Measurements from ENCODE around the gene RND2. TPM values are rescaled to one million over a fixed set of nuclear protein-coding genes. Genes with fewer than 3 reads are reported as not detected.
A peak's percentile ranks its signal among the peaks of the same experiment; 100 is the strongest.

The RND2 gene
- total and polyA plus RNA-seq, 2 of the 13 experiments (the other 11 are each of a cell fraction or from before 2014, with no cell fraction given): 0.05 to 0.11 TPM

DNA sequence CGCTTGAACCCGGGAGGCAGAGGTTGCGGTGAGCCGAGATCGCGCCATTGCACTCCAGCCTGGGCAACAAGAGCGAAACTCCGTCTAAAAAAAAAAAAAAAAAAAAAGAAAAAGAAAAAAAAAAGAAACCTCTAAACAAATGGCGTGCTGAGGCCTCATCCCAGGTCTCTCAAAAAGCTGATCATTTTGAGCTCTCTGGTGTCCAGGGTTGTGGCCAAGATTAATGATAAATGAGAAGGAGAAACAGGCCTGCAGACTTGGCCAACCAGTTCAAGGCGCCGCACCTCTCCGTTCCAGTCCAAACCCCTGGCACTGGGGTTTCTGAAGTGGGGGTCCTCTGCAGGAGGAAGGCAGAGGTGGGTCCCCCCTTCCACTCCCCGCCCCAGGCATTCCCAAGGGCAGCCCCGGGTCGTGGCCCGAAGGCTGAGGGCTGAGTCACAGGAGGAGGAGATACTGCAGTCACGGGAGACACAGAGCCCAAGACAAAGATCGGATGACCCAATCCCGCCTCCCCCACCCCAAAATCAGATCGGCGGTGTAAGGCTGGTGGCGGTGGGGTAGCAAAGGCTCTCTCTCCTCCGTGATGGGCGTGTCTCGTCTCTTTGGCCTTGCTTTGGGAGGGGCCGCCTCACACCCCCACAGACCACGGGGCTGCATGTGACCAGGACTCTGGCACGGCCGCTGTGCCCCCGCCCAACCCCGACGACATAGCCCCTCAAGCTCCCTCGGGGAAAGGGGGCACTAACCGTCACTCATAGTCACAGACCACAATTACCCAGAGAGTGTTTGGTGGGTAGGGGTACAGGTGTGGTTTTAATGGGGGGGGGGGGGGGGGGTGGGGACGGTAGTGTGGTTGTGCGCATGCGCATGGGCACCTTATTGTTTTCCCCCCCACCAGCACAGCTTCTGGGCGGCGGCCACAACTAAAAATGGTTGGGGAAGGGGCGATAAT, 4.0 kb upstream of the RND2 start (continued):
- TF ChIP-seq ZNF550 (CRISPR knock-in tag; IDR thresholded peaks at IDR 0.05; ENCODE audit: borderline replicate concordance) (no peak), ZSCAN9 (CRISPR knock-in tag; IDR thresholded peaks at IDR 0.05; ENCODE audit: borderline replicate concordance) (no peak), CHD4 (IDR thresholded peaks at IDR 0.05; ENCODE audit: borderline replicate concordance, low read length) (no peak; the same call in 1 of the 2 replicates), RARA (CRISPR knock-in tag; IDR thresholded peaks at IDR 0.05) (peak; percentile 46; the same call in 1 of the 2 replicates), TRIM24 (CRISPR knock-in tag; IDR thresholded peaks at IDR 0.05) (no peak), HNF4A (CRISPR knock-in tag; IDR thresholded peaks at IDR 0.05) (no peak), MXD4 (CRISPR knock-in tag; IDR thresholded peaks at IDR 0.05) (no peak), ZNF124 (CRISPR knock-in tag; IDR thresholded peaks at IDR 0.05) (no peak), CHD2 (IDR thresholded peaks at IDR 0.05; ENCODE audit: low read depth, low read length) (no peak), ZNF354B (CRISPR knock-in tag; IDR thresholded peaks at IDR 0.05) (peak; percentile 61; the same call in 1 of the 2 replicates), ZBTB7B (CRISPR knock-in tag; IDR thresholded peaks at IDR 0.05) (no peak), ZNF24 (IDR thresholded peaks at IDR 0.05) (no peak), ZNF232 (CRISPR knock-in tag; IDR thresholded peaks at IDR 0.05; ENCODE audit: borderline replicate concordance) (no peak), CBX2 (IDR thresholded peaks at IDR 0.05; ENCODE audit: low read depth, low read length) (no peak), CBX2 (CRISPR knock-in tag; IDR thresholded peaks at IDR 0.05; ENCODE audit: low read depth) (no peak; the same call in 1 of the 2 replicates), KLF6 (CRISPR knock-in tag; IDR thresholded peaks at IDR 0.05) (0 out of 2 replicates have a peak, but pooled peaks have one; percentile 23), POLR2AphosphoS5 (IDR thresholded peaks at IDR 0.05; ENCODE audit: low read depth, low read length) (no peak), ZKSCAN5 (CRISPR knock-in tag; IDR thresholded peaks at IDR 0.05) (no peak), KDM4B (CRISPR knock-in tag; IDR thresholded peaks at IDR 0.05) (0 out of 2 replicates have a peak, but pooled peaks have one; percentile 19), HOXA5 (CRISPR knock-in tag; IDR thresholded peaks at IDR 0.05) (0 out of 2 replicates have a peak, but pooled peaks have one; percentile 54), HOXA3 (CRISPR knock-in tag; IDR thresholded peaks at IDR 0.05) (no peak; the same call in none of the 2 replicates), DMAP1 (CRISPR knock-in tag; IDR thresholded peaks at IDR 0.05) (peak; percentile 64; the same call in 1 of the 2 replicates), AHR (CRISPR knock-in tag; IDR thresholded peaks at IDR 0.05) (0 out of 2 replicates have a peak, but pooled peaks have one; percentile 29), ZNF350 (CRISPR knock-in tag; IDR thresholded peaks at IDR 0.05; ENCODE audit: borderline replicate concordance, low read depth) (peak; percentile 73; the same call in 1 of the 2 replicates)
- TF ChIP-seq, protein P1, sequence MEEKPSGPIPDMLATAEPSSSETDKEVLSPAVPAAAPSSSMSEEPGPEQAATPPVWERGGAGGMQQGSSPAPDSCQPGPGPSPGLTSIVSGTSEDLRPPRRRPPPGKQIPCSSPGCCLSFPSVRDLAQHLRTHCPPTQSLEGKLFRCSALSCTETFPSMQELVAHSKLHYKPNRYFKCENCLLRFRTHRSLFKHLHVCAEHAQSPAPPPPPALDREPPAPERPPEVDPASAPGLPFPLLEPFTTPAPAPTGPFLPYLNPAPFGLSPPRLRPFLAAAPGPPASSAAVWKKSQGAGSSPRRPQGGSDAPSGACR (CRISPR knock-in tag; IDR thresholded peaks at IDR 0.05): peak; percentile 85
- TF ChIP-seq, protein P2, sequence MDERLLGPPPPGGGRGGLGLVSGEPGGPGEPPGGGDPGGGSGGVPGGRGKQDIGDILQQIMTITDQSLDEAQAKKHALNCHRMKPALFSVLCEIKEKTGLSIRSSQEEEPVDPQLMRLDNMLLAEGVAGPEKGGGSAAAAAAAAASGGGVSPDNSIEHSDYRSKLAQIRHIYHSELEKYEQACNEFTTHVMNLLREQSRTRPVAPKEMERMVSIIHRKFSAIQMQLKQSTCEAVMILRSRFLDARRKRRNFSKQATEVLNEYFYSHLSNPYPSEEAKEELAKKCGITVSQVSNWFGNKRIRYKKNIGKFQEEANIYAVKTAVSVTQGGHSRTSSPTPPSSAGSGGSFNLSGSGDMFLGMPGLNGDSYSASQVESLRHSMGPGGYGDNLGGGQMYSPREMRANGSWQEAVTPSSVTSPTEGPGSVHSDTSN (CRISPR knock-in tag; IDR thresholded peaks at IDR 0.05): no peak; the same call in 1 of the 2 replicates
- TF ChIP-seq, protein P3, sequence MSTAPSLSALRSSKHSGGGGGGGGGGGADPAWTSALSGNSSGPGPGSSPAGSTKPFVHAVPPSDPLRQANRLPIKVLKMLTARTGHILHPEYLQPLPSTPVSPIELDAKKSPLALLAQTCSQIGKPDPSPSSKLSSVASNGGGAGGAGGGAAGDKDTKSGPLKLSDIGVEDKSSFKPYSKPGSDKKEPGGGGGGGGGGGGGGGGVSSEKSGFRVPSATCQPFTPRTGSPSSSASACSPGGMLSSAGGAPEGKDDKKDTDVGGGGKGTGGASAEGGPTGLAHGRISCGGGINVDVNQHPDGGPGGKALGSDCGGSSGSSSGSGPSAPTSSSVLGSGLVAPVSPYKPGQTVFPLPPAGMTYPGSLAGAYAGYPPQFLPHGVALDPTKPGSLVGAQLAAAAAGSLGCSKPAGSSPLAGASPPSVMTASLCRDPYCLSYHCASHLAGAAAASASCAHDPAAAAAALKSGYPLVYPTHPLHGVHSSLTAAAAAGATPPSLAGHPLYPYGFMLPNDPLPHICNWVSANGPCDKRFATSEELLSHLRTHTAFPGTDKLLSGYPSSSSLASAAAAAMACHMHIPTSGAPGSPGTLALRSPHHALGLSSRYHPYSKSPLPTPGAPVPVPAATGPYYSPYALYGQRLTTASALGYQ (CRISPR knock-in tag; IDR thresholded peaks at IDR 0.05): peak; percentile 12; the same call in 1 of the 2 replicates

Measured in HepG2 (cell line).